PFSK-1 (cell line): ENCODE data around the gene ATP5PO.

ENCODE experiments used
- POLR2AphosphoS5 ChIP-seq: IDR thresholded peaks from 2 replicates; pipeline ENCODE4 v1.6.1; 2012; ENCODE audit warnings: low read depth, mild to moderate bottlenecking, control low read depth, low read length, moderate library complexity
- SIN3A ChIP-seq: IDR thresholded peaks from 2 replicates; pipeline ENCODE4 v1.6.1; 2012; ENCODE audit warnings: mild to moderate bottlenecking, low read length, moderate library complexity, borderline replicate concordance; ENCODE audit not compliant: insufficient read depth
- TAF1 ChIP-seq: IDR thresholded peaks from 2 replicates; pipeline ENCODE4 v1.6.1; 2012; ENCODE audit warnings: low read length, control low read depth, borderline replicate concordance; ENCODE audit not compliant: insufficient read depth

GRCh38 chr21:33875026-33875695 lies 40.4 kb downstream of the ATP5PO start:
- TF ChIP-seq SIN3A, result no peak
- TF ChIP-seq POLR2AphosphoS5, result no peak
- no peak for TF ChIP-seq TAF1
